Sigmoid colon (tissue), 3 donors: Measurements from ENCODE around the gene SHISA6.

Source experiments
- CTCF ChIP-seq, 4 experiments: fragments of 450-650 bp in 3 of 4; fragments of 200-600 bp in 1 of 4; IDR thresholded peaks; one replicate each; pipeline ENCODE4 v1.5.1; 2016 to 2019; ENCODE audit warnings: antibody characterized with exemption in 4 of 4, mild to moderate bottlenecking in 3 of 4, moderate library complexity in 2 of 4
- POLR2A ChIP-seq, 2 donors: fragments of 450-650 bp; IDR thresholded peaks; one replicate each; pipeline ENCODE4 v1.6.1; 2016; ENCODE audit warnings: antibody characterized with exemption in 2 of 2, mild to moderate bottlenecking in 2 of 2, moderate library complexity in 2 of 2

DNA sequence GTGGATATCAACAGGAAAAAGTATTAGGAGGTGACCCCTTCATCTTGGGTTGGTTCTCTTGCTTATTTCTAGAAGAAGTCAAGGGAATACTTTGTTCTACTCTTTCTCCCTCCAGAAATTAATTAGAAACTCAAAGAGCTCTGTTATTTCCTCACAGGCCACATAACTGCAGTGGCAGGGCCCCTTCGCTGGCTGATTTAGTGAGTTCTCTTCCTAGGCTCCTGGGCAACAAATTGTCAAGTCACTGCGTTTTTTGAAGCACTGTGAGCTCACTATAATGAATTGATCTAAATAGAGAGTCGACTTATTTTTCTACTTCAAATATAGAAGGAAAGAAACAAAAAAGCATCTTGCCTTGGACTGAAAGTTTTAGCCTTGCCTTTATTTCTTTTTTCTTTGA is 4.8 kb downstream of the SHISA6 start:
- TF ChIP-seq CTCF (IDR thresholded peaks at IDR 0.05) (no peak), POLR2A (IDR thresholded peaks at IDR 0.05) (no peak)
